ENCODE results near the gene MTHFSD.

MTHFSD gene

DNA sequence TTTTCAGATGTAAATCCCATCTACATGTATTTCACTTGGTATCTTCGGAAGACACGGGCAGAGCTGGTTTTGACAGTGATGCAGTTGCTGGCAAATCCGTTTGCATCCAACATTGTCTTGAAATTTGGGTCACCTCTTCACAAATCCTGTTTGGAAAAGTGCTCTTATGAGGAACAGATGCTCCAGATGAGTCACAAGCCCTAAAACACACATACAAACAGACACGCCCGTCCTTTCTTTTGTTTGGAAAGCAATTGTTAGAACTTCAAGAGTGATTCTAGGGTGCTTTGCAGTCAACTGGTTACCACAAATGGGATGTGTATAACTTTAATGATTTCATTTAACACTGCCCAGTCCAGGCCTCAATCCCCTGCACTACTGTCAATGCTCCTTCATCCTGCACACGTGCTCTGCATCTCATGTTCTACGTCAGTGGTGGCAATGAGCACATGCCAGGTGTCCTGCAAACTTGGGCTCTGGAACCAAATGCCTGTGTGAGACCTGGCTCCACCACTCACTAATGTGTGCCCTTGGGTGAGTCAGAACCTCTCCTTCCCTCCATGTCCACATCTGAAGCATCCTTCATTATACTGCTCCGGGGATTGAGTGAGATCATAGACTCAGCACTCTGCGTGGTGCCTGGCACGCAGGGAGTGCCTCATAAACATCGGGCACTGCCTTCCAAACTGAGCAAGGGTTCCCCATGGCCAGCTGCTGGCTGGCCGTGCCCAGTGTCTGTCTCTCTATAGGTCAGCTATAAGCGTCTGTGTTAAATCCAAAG lies 64.0 kb downstream of the MTHFSD start:
- in situ Hi-C loops (cut with MboI; ENCODE audit: low pct_unique_long_range_greater_than_20kb, low sequenced_read_pairs, unreplicated experiment), result no loop called here
- TF ChIP-seq, protein P1, sequence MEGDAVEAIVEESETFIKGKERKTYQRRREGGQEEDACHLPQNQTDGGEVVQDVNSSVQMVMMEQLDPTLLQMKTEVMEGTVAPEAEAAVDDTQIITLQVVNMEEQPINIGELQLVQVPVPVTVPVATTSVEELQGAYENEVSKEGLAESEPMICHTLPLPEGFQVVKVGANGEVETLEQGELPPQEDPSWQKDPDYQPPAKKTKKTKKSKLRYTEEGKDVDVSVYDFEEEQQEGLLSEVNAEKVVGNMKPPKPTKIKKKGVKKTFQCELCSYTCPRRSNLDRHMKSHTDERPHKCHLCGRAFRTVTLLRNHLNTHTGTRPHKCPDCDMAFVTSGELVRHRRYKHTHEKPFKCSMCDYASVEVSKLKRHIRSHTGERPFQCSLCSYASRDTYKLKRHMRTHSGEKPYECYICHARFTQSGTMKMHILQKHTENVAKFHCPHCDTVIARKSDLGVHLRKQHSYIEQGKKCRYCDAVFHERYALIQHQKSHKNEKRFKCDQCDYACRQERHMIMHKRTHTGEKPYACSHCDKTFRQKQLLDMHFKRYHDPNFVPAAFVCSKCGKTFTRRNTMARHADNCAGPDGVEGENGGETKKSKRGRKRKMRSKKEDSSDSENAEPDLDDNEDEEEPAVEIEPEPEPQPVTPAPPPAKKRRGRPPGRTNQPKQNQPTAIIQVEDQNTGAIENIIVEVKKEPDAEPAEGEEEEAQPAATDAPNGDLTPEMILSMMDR (IDR thresholded peaks at IDR 0.05; ENCODE audit: extremely low read depth, insufficient read depth, missing control alignments), result no peak
- DNase-seq (ENCODE audit: low spot score), result no peak

DNA sequence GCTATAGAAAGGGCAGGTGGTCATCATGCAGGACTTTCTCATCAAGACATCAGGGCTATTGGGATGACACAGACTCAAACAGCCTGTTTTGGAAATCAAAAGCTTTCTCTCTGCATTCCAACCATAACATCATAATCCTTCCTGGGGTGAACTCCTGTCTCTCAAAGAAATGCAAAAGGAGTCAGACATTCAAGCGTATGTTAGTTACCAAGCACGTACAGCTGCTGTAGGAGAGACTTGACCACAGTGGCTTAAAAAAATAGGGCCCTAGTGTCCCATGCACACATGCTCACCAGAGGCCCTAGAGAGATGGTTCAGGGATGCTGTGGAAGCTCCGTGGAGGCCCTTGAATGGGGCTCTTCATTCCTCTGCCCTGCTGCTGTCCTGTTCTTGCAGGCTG lies 69.3 kb downstream of the MTHFSD start:
- no peak for DNase-seq (ENCODE audit: low spot score)
- TF ChIP-seq, protein P1 (IDR thresholded peaks at IDR 0.05; ENCODE audit: extremely low read depth, insufficient read depth, missing control alignments), result no peak
- in situ Hi-C loops (cut with MboI; ENCODE audit: low pct_unique_long_range_greater_than_20kb, low sequenced_read_pairs, unreplicated experiment), result no loop called here

DNA sequence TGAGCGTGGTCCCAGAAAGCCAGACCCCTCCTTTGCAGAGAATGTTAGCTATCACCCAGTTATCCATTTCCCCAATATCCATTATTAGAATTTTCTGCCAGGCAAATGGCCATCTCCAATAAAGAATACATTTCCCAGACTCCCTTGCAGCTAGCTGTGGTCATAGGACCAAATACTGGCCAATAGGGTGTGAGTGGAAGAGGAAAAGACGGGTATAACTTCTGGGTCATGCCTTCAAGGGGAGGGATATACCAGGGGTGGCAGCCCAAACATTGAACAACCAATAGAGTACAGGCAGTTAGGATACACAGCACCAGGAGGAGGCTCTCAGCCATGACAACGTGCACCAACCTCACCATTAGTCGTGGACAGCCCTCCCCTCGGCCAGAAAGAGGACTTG lies 70.8 kb downstream of the MTHFSD start:
- no peak for DNase-seq (ENCODE audit: low spot score)
- in situ Hi-C loops (cut with MboI; ENCODE audit: low pct_unique_long_range_greater_than_20kb, low sequenced_read_pairs, unreplicated experiment), result no loop called here
- TF ChIP-seq, protein P1 (IDR thresholded peaks at IDR 0.05; ENCODE audit: extremely low read depth, insufficient read depth, missing control alignments), result no peak

DNA sequence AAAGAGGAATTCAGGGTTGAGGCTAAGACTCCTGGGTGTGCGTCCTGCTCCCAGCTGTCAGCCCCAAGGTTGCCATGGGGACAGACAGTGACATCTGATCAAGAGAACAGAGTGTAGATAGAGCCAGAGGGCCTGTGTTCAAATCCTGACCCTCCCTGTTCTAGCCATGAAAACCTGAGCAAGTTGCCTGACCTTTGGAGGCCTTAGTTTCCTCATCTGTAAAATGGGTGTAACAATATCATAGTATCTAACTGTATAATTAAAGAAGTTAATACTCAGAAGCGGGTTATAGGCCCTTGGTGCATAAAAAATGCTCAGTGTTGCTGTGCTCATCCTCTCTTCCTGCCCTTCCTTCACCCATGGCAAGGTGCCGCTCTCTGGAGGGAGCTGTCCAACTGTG lies 73.4 kb downstream of the MTHFSD start:
- no peak for DNase-seq (ENCODE audit: low spot score)
- in situ Hi-C loops (cut with MboI; ENCODE audit: low pct_unique_long_range_greater_than_20kb, low sequenced_read_pairs, unreplicated experiment), result no loop called here
- TF ChIP-seq, protein P1 (IDR thresholded peaks at IDR 0.05; ENCODE audit: extremely low read depth, insufficient read depth, missing control alignments), result no peak

DNA sequence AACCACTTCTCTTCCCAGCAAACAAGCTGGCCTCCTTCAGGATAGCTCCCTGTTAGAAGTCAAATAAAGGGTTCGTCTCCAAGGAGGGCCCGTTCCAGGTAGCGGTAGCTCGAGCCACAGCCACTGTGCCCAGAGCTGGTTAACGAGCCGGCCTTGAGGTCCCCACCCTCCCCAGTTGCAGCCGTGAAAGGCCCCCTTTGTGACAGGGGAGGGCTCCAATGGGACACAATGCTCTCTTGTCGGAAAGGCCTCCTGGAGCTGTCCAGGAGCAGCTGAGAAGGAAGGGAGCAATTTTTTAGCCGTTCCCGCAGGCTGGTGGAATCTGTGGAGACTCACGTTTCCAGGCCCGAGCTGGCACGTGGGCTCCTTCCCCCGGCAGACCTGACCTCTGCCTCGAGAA lies 74.6 kb downstream of the MTHFSD start:
- no peak for DNase-seq (ENCODE audit: low spot score)
- TF ChIP-seq, protein P1 (IDR thresholded peaks at IDR 0.05; ENCODE audit: extremely low read depth, insufficient read depth, missing control alignments), result no peak
- in situ Hi-C loops (cut with MboI; ENCODE audit: low pct_unique_long_range_greater_than_20kb, low sequenced_read_pairs, unreplicated experiment), result no loop called here

All from GM13977 (cell line).